HepG2 (cell line): ENCODE results near the gene ABCC8. TPM values are rescaled to one million over a fixed set of nuclear protein-coding genes. Genes with fewer than 3 reads are reported as not detected.

Source experiments
- FOXP1 ChIP-seq, 2 experiments: fragments of 450-650 bp in 1 of 2; IDR thresholded peaks; 2 replicates each; pipeline ENCODE4 v1.6.1; 2017 to 2018; ENCODE audit warnings: antibody characterized with exemption in 1 of 2
- HNF1A ChIP-seq, 2 experiments: sonication (generic) in 1 of 2; formaldehyde crosslinking in 1 of 2; IDR thresholded peaks; 2 replicates each; pipeline versions ENCODE4 v1.4.0 to v1.6.1; 2016 to 2020; ENCODE audit warnings: borderline replicate concordance in 1 of 2, low read depth in 1 of 2, mild to moderate bottlenecking in 1 of 2, missing genetic modification reagents in 1 of 2
- KLF12 ChIP-seq: sonication (generic); formaldehyde crosslinking; IDR thresholded peaks from 2 replicates; pipeline ENCODE4 v1.4.0; 2020; ENCODE audit warnings: missing genetic modification reagents, borderline replicate concordance
- MAZ ChIP-seq, 2 experiments: sonication (generic) in 1 of 2; formaldehyde crosslinking in 1 of 2; IDR thresholded peaks; 2 replicates each; pipeline versions ENCODE4 v1.5.0 to v1.6.1; 2012 to 2020; ENCODE audit warnings: low read depth in 2 of 2, mild to moderate bottlenecking in 2 of 2, borderline replicate concordance in 1 of 2, improper control_type of control experiment in 1 of 2, low read length in 1 of 2, missing genetic modification reagents in 1 of 2, moderate library complexity in 1 of 2
- PLSCR1 ChIP-seq: sonication (generic); formaldehyde crosslinking; IDR thresholded peaks from 2 replicates; pipeline ENCODE4 v1.5.0; 2020; ENCODE audit warnings: missing genetic modification reagents, mild to moderate bottlenecking, borderline replicate concordance
- REST ChIP-seq, 2 experiments: IDR thresholded peaks; 2 replicates each; pipeline ENCODE4 v1.6.1; 2011 to 2012; ENCODE audit warnings: low read length in 2 of 2, borderline replicate concordance in 1 of 2, low read depth in 1 of 2, mild to moderate bottlenecking in 1 of 2, moderate library complexity in 1 of 2
- RFX1 ChIP-seq: fragments of 450-650 bp; IDR thresholded peaks from 2 replicates; pipeline ENCODE4 v1.6.1; 2017
- SATB2 ChIP-seq: sonication (generic); formaldehyde crosslinking; IDR thresholded peaks from 2 replicates; pipeline ENCODE4 v1.5.0; 2020; ENCODE audit warnings: missing genetic modification reagents
- SKI ChIP-seq: fragments of 450-650 bp; IDR thresholded peaks from one replicate; pipeline ENCODE4 v1.6.1; 2018; ENCODE audit warnings: mild to moderate bottlenecking; ENCODE audit not compliant: partially characterized antibody
- SNAPC5 ChIP-seq: sonication (generic); formaldehyde crosslinking; IDR thresholded peaks from 2 replicates; pipeline ENCODE4 v1.8.1; 2023; ENCODE audit warnings: mild to moderate bottlenecking, missing genetic modification reagents, borderline replicate concordance
- ZNF232 ChIP-seq: sonication (generic); formaldehyde crosslinking; IDR thresholded peaks from 2 replicates; pipeline ENCODE4 v1.4.0; 2020; ENCODE audit warnings: missing genetic modification reagents, borderline replicate concordance
- ZNF3 ChIP-seq: IDR thresholded peaks from 2 replicates; pipeline ENCODE4 v1.7.0; 2017; ENCODE audit warnings: inconsistent platforms
- ZNF552 ChIP-seq: sonication (generic); formaldehyde crosslinking; IDR thresholded peaks from 2 replicates; pipeline ENCODE4 v1.9.0; 2022; ENCODE audit warnings: missing genetic modification reagents, mild to moderate bottlenecking, borderline replicate concordance
- ZNF710 ChIP-seq: sonication (generic); formaldehyde crosslinking; IDR thresholded peaks from 2 replicates; pipeline ENCODE4 v1.5.0; 2020; ENCODE audit warnings: mild to moderate bottlenecking, missing genetic modification reagents, borderline replicate concordance
- ZNF737 ChIP-seq: sonication (generic); formaldehyde crosslinking; IDR thresholded peaks from 2 replicates; pipeline ENCODE4 v1.5.0; 2020; ENCODE audit warnings: missing genetic modification reagents, mild to moderate bottlenecking, borderline replicate concordance
- ZNF850 ChIP-seq: sonication (generic); formaldehyde crosslinking; conservative IDR thresholded peaks from 2 replicates; pipeline ENCODE4 v1.9.0; 2021; ENCODE audit warnings: mild to moderate bottlenecking, missing genetic modification reagents
- polyA plus RNA-seq, 8 experiments: library from polyadenylated mRNA; depleted of rRNA in 3 of 8; stranded (reverse) in 7 of 8; unstranded in 1 of 8; fragments of >200 nt; fragmentation: Illumina TruSeq in 4 of 8; extraction: Trizol in 4 of 8; gene quantifications; 2 replicates each; pipeline versions ENCODE4 v1.2.1 to v1.2.3, GENCODE V29; 2011 to 2016; ENCODE audit warnings: low read depth in 4 of 8, missing spikeins in 1 of 8, mixed read lengths in 1 of 8; ENCODE audit not compliant: insufficient read depth in 1 of 8
- total RNA-seq, 5 experiments: library from RNA; depleted of rRNA; stranded (reverse); fragments of >200 nt; fragmentation: Illumina TruSeq; extraction: Trizol; gene quantifications; 2 replicates each; pipeline ENCODE4 v1.2.3, GENCODE V29; 2016; ENCODE audit warnings: low read depth in 1 of 5

The ABCC8 gene
- total and polyA plus RNA-seq, 2 of the 13 experiments (the other 11 are each of a cell fraction or from before 2014, with no cell fraction given), result not detected

- no peak; the same call in 1 of the 2 replicates for TF ChIP-seq ZNF710 (CRISPR knock-in tag)
- TF ChIP-seq REST (IDR thresholded peaks at IDR 0.05; ENCODE audit: borderline replicate concordance in 1 of 2, low read depth in 1 of 2, low read length in 2 of 2), result no peak
- TF ChIP-seq SKI, result no peak
- TF ChIP-seq MAZ (IDR thresholded peaks at IDR 0.05; ENCODE audit: borderline replicate concordance, low read depth, low read length), result peak; percentile 89
- TF ChIP-seq MAZ (CRISPR knock-in tag; IDR thresholded peaks at IDR 0.05; ENCODE audit: low read depth), result peak; percentile 80; the same call in 1 of the 2 replicates
- TF ChIP-seq PLSCR1 (CRISPR knock-in tag), result no peak
- no peak for TF ChIP-seq RFX1
- no peak for TF ChIP-seq SNAPC5 (CRISPR knock-in tag)
- TF ChIP-seq ZNF232, result no peak
- no peak for TF ChIP-seq ZNF850
- no peak for TF ChIP-seq HNF1A (IDR thresholded peaks at IDR 0.05; ENCODE audit: low read depth)
- no peak for TF ChIP-seq HNF1A (CRISPR knock-in tag; IDR thresholded peaks at IDR 0.05; ENCODE audit: borderline replicate concordance)
- TF ChIP-seq ZNF737 (CRISPR knock-in tag), result no peak
- TF ChIP-seq ZNF552 (CRISPR knock-in tag), result no peak
- TF ChIP-seq ZNF3 (CRISPR knock-in tag), result no peak
- TF ChIP-seq FOXP1 (IDR thresholded peaks at IDR 0.05), result no peak
- peak; percentile 14; the same call in 1 of the 2 replicates for TF ChIP-seq FOXP1 (CRISPR knock-in tag; IDR thresholded peaks at IDR 0.05)
- TF ChIP-seq SATB2 (CRISPR knock-in tag), result no peak
- TF ChIP-seq KLF12 (CRISPR knock-in tag), result peak; percentile 51; the same call in 1 of the 2 replicates
These were observed 87.3 kb downstream of the ABCC8 start (continued) for GRCh38 chr11:17389211-17389956.
